NCI-H2081 (cell line): Measurements from ENCODE around the gene XRRA1.
A peak's percentile ranks its signal among the peaks of the same experiment; 100 is the strongest.

Experiments
- DNase-seq, 2 experiments: peaks; one replicate each; lab custom pipeline; 2025; lab: John Stamatoyannopoulos, UW

Gene XRRA1

DNA sequence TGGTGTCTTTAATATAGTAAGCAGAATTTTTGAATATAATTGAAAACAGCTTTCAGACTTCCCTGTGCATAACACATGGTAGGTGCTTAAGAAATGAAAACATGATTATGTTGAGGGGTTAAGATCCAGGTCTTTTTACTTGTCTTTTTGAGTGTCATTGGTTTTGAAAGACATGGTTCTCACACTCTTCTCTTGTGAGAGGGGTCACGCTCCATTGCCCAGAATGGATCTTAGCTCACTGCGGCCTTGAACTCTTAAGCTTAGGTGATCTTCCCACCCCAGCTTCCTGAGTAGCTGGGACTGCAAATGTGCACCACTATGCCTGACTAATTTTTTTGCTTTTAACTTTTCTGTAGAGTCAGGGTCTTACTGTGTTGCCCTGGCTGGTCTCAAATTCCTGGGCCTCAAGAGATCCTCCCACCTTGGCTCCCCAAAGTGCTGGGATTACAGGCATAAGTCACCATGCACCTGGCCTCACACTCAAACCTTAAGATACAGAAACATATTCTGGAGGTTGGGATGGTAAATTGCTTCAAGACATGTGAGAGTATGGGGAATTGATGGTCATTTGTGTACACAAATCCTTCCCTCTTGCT lies 1.6 kb upstream of the XRRA1 start:
- DNase-seq, result no peak

GRCh38 chr11:74949753-74950137 lies 854 bp upstream of the XRRA1 start:
- no peak for DNase-seq

DNA sequence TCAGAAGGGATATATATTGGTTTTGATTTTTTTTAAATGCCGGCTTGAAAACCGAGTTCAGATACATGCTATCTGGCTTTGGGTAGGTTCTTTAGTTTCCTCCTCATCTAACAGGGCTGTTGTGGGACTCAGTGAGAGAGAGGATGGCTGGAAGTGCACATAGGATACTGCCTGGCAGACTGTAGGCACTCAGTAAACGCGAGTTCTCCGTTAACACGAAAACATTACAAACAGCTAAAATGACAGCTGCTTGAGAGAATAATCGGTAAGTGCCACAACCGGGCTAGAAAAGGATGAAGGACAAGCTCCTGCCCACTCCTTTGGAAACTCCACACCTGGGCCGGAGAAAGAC lies 369 bp downstream of the XRRA1 start:
- DNase-seq, result no peak

- DNase-seq, result no peak
Observed at GRCh38 chr11:74942073-74942759, 6.7 kb downstream of the XRRA1 start.

DNA sequence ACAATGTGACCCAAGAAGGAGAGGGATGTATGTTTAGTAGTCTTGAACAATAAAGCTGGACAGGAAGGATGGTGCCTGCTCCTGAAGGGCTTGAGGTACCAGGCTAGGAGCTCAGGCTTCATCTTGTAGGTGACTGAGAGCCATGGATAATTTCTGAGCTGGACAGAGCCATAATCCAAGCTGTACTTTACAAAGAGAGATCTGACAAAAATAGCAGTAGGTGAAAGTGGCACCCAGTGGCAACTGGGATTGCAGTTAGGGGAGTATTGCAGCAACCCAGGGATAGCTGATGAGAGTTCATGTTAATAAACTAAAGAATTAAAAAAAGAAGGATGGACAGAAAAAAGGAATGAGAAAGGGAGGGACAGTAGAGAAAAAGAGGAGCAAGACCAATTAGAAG lies 7.4 kb downstream of the XRRA1 start:
- no peak for DNase-seq

DNA sequence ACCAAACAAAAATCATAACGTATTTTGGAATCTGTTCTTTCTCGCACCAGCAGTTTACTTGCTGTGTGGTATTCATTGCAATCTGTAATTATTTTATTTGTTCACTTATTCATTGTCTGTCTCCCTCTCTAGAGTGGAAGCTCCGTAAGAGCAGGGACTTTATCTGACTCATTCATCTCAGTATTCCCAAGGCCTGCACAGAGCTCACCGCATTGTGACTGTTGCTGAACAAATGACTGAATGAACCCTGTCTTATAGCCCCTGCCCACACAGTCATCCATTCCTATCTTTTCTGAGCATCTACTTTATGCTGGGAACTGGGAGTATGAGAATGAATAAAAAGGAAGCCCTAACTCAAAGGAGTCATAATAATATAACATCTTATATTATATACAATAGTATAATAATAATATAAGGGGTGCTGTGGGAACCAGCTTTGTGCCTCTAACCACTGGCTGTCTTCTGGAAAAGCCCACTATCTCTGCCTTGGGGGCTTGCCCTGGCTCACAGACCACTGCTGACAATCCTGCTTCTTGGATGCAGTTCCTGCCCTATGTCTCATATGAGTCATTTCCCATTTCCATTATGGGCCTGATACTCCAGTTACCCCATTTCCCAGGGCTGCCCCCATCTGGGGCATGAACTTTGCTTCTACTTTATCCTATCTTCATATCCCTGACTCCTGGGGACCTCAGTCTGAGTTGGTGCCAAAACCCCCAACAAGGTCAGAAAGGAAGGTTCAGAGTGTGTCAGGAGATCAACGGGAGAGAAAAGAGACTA lies 11.0 kb downstream of the XRRA1 start:
- no peak for DNase-seq

DNA sequence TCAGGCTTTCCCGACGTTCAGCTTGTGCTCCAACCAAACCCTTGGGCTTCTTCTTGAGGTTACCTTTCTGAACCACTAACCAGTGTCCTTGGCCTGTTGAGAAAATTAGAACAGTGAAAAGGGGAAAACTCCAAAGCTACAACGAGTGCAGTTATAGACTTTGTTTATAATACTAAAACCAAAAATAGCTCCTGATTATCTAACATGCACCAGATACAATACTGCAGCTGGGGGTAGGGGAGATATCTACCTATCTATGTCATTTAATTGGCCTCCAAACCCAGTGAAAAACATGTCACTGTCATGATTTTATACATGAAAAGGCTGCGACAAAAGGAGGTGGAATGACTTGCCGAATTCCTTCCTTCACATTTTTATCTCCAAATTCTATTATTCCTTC lies 11.9 kb downstream of the XRRA1 start:
- DNase-seq, result no peak

DNA sequence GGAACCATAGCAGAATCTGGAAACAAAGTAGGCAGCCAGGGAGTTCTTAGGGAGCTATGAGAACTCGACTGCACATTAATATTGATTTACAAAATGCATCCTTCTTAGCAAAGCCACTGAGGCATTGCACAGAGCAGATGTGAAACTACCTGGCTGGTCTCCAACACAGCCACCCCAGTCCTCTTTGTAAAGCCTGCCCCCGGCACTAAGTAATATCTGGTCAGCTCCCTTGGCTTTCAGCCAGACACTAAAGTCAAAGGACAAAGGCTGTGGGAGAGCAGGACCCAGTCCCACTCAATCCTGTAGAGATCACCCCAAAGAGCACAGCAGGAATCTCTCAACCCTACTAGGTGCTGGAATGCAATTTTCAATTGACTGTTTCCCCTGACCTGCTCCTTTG lies 12.8 kb downstream of the XRRA1 start:
- no peak for DNase-seq

GRCh38 chr11:74935285-74935684 lies 13.6 kb downstream of the XRRA1 start:
- no peak for DNase-seq

GRCh38 chr11:74933765-74934164 lies 15.1 kb downstream of the XRRA1 start:
- no peak for DNase-seq

- no peak for DNase-seq
Observed at GRCh38 chr11:74932797-74933196, 16.1 kb downstream of the XRRA1 start.

- no peak for DNase-seq
Observed at GRCh38 chr11:74932169-74932568, 16.7 kb downstream of the XRRA1 start.

DNA sequence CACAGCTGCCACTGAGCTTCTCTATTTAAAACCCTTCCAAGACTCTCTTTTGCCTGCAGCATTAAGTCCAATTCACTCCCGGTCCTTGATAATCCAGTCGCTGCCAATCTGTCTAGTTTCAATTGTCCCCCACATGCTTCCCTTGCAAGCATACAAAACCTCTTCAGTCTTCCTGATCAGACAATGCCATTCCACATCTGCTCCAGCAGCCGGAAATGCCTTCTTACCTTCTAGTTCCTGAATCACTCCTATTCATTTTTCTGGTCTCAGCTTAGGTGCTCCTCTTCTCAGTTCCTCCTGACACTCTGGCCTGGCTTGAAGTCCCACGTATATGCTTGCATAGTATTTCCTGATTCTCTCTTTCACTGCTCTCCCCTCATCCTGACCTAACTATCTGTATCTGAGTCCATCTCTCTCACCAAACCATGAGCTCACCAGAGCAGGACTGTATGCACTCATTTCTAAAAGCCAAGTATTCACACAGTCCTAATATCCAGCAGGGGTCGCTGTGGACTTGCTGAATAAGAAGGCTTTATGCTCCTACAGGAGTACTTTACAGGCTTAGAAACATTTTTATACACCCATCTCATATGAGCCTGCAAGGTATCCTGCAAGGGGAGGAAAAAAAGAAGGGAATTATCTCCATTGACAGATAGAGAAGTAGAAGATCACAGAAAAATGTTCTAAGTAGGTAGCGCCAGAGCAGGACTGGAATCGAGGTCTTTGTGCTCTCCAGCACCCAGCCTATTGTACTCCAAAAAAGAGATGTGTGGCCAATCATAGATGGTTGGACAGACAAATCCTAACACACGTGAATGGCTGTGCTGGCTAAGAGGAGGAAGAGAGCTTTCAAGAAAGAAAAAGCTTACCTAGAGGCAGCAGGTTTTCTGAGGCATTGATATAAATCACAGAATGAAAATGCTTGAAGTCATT lies 19.2 kb downstream of the XRRA1 start:
- peak; percentile 83 to 85 for DNase-seq

DNA sequence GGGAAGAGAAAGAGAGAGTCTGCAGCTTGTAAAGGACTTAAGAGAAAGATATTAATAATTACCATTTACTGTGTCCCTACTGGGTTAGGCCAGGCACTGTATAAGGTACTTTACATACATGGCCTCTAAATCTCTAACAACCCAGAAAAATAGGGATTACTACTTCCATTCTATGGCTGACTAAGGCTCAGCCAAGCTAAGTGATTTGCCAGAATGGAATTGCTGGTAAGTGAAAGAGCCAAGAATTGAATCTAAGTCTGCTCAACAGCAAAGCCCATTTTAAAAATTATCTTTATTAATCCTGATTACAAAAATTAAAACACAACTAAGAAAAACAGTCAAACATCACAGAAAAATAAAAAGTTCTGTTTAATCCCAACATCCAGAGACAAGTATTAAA lies 21.4 kb downstream of the XRRA1 start:
- DNase-seq, result no peak

GRCh38 chr11:74926304-74927030 lies 22.4 kb downstream of the XRRA1 start:
- no peak for DNase-seq

DNA sequence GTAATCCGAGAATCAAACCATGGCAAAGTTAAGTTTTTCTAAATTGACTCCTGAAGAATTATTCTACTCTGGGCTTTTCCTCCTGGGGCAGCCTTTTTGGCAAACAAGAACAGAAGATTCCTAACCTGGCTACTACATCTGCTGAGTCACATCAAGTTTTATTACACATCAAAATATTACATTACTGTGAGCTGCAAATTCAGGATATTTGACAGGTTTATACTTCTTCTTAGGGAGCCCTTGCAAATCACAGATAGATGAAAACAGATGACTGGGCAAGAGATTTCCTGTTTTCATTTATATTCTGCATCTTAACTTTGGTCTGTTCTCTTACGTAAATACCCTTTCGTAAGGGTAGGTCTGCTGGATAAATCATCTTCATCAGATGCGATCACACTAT lies 23.6 kb downstream of the XRRA1 start:
- DNase-seq, result no peak

DNA sequence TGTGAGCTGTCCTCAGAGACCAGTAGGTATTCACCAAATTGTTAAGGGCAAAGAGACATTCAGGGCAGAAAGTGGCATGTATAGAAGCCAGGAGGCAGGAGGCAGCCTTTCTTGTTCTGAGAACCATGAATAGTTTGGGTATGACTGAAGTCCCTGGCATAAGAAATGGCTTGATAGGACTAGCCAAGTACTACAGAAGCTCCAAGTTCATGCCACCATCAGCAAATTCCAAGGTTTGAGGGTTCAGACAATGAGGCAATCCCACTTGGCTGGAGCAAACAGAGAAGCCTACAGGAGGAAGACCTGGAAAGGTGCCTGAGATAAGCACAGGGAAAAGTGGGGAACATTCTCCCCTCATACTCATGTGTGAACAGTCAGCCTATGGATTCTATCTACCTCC lies 25.8 kb downstream of the XRRA1 start:
- no peak for DNase-seq

GRCh38 chr11:74909812-74910211 lies 39.1 kb downstream of the XRRA1 start:
- no peak for DNase-seq

- DNase-seq, result no peak
Observed at GRCh38 chr11:74909385-74909784, 39.5 kb downstream of the XRRA1 start.

- no peak for DNase-seq
Observed at GRCh38 chr11:74905326-74905725, 43.6 kb downstream of the XRRA1 start.

- DNase-seq, result no peak
Observed at GRCh38 chr11:74902342-74902741, 46.5 kb downstream of the XRRA1 start.

DNA sequence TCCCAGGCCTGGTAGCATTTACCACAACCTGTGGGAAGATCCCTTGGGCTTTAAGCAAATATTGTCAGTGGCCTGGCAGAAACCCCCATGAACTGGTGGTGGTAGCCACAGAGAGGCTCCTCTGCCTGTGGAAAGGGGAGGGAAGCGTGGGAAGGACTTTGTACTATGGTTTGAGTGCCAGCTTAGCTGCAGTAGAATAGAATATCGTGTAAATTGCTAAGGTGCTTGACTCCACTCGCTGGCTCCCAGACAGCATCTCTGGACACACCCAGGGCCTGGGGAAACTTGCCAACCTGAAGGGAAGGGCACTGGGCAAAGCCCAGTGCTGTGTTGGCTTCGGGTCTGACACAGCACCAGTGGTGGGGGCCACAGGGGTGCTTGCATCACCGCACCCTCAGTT lies 52.6 kb downstream of the XRRA1 start:
- DNase-seq, result no peak
